SKM-1 (cell line): ENCODE results near the gene SPIRE1.

Experiments
- DNase-seq: peaks from one replicate; lab custom pipeline; 2025; ENCODE audit not compliant: unreplicated experiment; lab: John Stamatoyannopoulos, UW

Gene SPIRE1

GRCh38 chr18:12455496-12455895, 202.4 kb downstream of the SPIRE1 start:
- DNase-seq: no peak

- no peak for DNase-seq
These were observed 205.1 kb downstream of the SPIRE1 start for GRCh38 chr18:12452784-12453183.

- DNase-seq: no peak
These were observed 206.5 kb downstream of the SPIRE1 start for GRCh38 chr18:12451428-12451827.

- DNase-seq: no peak
These were observed 208.7 kb downstream of the SPIRE1 start for GRCh38 chr18:12449051-12449785.

- no peak for DNase-seq
These were observed 212.4 kb downstream of the SPIRE1 start for GRCh38 chr18:12445554-12445953.

- no peak for DNase-seq
These were observed 214.4 kb downstream of the SPIRE1 start for GRCh38 chr18:12443551-12443950.

GRCh38 chr18:12442946-12443345, 215.0 kb downstream of the SPIRE1 start:
- DNase-seq: no peak

GRCh38 chr18:12441475-12442034, 216.4 kb downstream of the SPIRE1 start:
- DNase-seq: no peak

GRCh38 chr18:12438257-12438656, 219.7 kb downstream of the SPIRE1 start:
- no peak for DNase-seq

GRCh38 chr18:12435867-12436266, 222.0 kb downstream of the SPIRE1 start:
- no peak for DNase-seq

GRCh38 chr18:12434541-12434929, 223.4 kb downstream of the SPIRE1 start:
- no peak for DNase-seq

GRCh38 chr18:12433829-12434540, 223.9 kb downstream of the SPIRE1 start:
- no peak for DNase-seq

- no peak for DNase-seq
These were observed 225.0 kb downstream of the SPIRE1 start for GRCh38 chr18:12432881-12433280.

GRCh38 chr18:12432196-12432595, 225.7 kb downstream of the SPIRE1 start:
- DNase-seq: no peak

- DNase-seq: no peak
These were observed 226.3 kb downstream of the SPIRE1 start for GRCh38 chr18:12431561-12431960.

GRCh38 chr18:12430137-12430990, 227.5 kb downstream of the SPIRE1 start:
- DNase-seq: no peak

- DNase-seq: no peak
These were observed 228.4 kb downstream of the SPIRE1 start for GRCh38 chr18:12429556-12429955.

- no peak for DNase-seq
These were observed 229.0 kb downstream of the SPIRE1 start for GRCh38 chr18:12428923-12429322.

- DNase-seq: no peak
These were observed 231.0 kb downstream of the SPIRE1 start for GRCh38 chr18:12426924-12427323.

GRCh38 chr18:12424252-12424651, 233.7 kb downstream of the SPIRE1 start:
- DNase-seq: no peak

GRCh38 chr18:12423820-12424219, 234.1 kb downstream of the SPIRE1 start:
- no peak for DNase-seq
